ENCODE data around the gene ZNF436. TPM values are rescaled to one million over a fixed set of nuclear protein-coding genes. Genes with fewer than 3 reads are reported as not detected.

The ZNF436 gene
- total and polyA plus RNA-seq, 2 of the 13 experiments (the other 11 are each of a cell fraction or from before 2014, with no cell fraction given) = 4.3 to 9.9 TPM

GRCh38 chr1:23369335-23370013 is at the start of gene ZNF436 (continued):
- TF ChIP-seq ZNF235 (CRISPR knock-in tag; IDR thresholded peaks at IDR 0.05; ENCODE audit: borderline replicate concordance) = peak; percentile 64; the same call in 1 of the 2 replicates
- TF ChIP-seq ZNF333 (CRISPR knock-in tag; IDR thresholded peaks at IDR 0.05; ENCODE audit: borderline replicate concordance) = 0 out of 2 replicates have a peak, but pooled peaks have one; percentile 29
- no peak for TF ChIP-seq ZNF556 (CRISPR knock-in tag; IDR thresholded peaks at IDR 0.05; ENCODE audit: borderline replicate concordance)
- 0 out of 2 replicates have a peak, but pooled peaks have one; percentile 60 for TF ChIP-seq SNAI1 (CRISPR knock-in tag; IDR thresholded peaks at IDR 0.05; ENCODE audit: borderline replicate concordance)
- no peak for TF ChIP-seq FOXO1 (CRISPR knock-in tag; IDR thresholded peaks at IDR 0.05)
- TF ChIP-seq ZNF263 (CRISPR knock-in tag; IDR thresholded peaks at IDR 0.05) = peak; percentile 77
- TF ChIP-seq DR1 (CRISPR knock-in tag; IDR thresholded peaks at IDR 0.05) = no peak
- 0 out of 2 replicates have a peak, but pooled peaks have one; percentile 34 for TF ChIP-seq ELF4 (CRISPR knock-in tag; IDR thresholded peaks at IDR 0.05; ENCODE audit: borderline replicate concordance)
- no peak for TF ChIP-seq SOX13 (IDR thresholded peaks at IDR 0.05)
- TF ChIP-seq SOX13 (CRISPR knock-in tag; conservative IDR thresholded peaks at IDR 0.05 in 1 of 2, IDR thresholded peaks at IDR 0.05 in 1 of 2) = 0 out of 4 replicates have a peak, but pooled peaks of 1 of the 2 experiments have one; percentile 8
- TF ChIP-seq ZBTB26 (CRISPR knock-in tag; IDR thresholded peaks at IDR 0.05; ENCODE audit: borderline replicate concordance) = peak; percentile 69; the same call in 1 of the 2 replicates
- no peak for TF ChIP-seq ATF2 (CRISPR knock-in tag; IDR thresholded peaks at IDR 0.05)
- no peak for TF ChIP-seq RBAK (CRISPR knock-in tag; IDR thresholded peaks at IDR 0.05)
- TF ChIP-seq TGIF2 (CRISPR knock-in tag; IDR thresholded peaks at IDR 0.05) = no peak
- 0 out of 2 replicates have a peak, but pooled peaks have one; percentile 13 for TF ChIP-seq POLR2AphosphoS2 (IDR thresholded peaks at IDR 0.05; ENCODE audit: low read depth, low read length)
- TF ChIP-seq POGK (CRISPR knock-in tag; conservative IDR thresholded peaks at IDR 0.05) = no peak
- TF ChIP-seq KDM4B (CRISPR knock-in tag; IDR thresholded peaks at IDR 0.05) = 0 out of 2 replicates have a peak, but pooled peaks have one; percentile 2
- TF ChIP-seq ZBTB4 (CRISPR knock-in tag; IDR thresholded peaks at IDR 0.05; ENCODE audit: borderline replicate concordance) = 0 out of 2 replicates have a peak, but pooled peaks have one; percentile 3
- TF ChIP-seq ZNF670 (CRISPR knock-in tag; IDR thresholded peaks at IDR 0.05; ENCODE audit: borderline replicate concordance) = 0 out of 2 replicates have a peak, but pooled peaks have one; percentile 30
- TF ChIP-seq ZNF33A (CRISPR knock-in tag; IDR thresholded peaks at IDR 0.05; ENCODE audit: borderline replicate concordance) = 0 out of 2 replicates have a peak, but pooled peaks have one; percentile 20
- TF ChIP-seq TP53 (CRISPR knock-in tag; conservative IDR thresholded peaks at IDR 0.05) = 0 out of 2 replicates have a peak, but pooled peaks have one; percentile 39

Measured in HepG2 (cell line).